GM19043 (cell line): ENCODE data around the gene IL4.

Source experiments
- ATAC-seq: cut with Tn5 transposase; IDR thresholded peaks from one replicate; pipeline ENCODE4 v1.9.1; 2021; ENCODE audit warnings: low read depth; ENCODE audit not compliant: unreplicated experiment

Gene IL4

GRCh38 chr5:132669966-132670882 is 3.6 kb upstream of the IL4 start:
- ATAC-seq: no peak

- ATAC-seq: no peak
These were observed 2.8 kb upstream of the IL4 start for GRCh38 chr5:132671000-132671399.

GRCh38 chr5:132673488-132673887 is 301 bp upstream of the IL4 start:
- no peak for ATAC-seq

- peak; percentile 83 for ATAC-seq
These were observed 1.1 kb downstream of the IL4 start for GRCh38 chr5:132674671-132675506.

GRCh38 chr5:132675936-132676689 is 2.3 kb downstream of the IL4 start:
- ATAC-seq: no peak

- no peak for ATAC-seq
These were observed 3.4 kb downstream of the IL4 start for GRCh38 chr5:132677191-132677590.

GRCh38 chr5:132677682-132678400 is 4.1 kb downstream of the IL4 start:
- no peak for ATAC-seq

GRCh38 chr5:132678735-132679134 is 4.9 kb downstream of the IL4 start:
- no peak for ATAC-seq

- ATAC-seq: no peak
These were observed 5.4 kb downstream of the IL4 start for GRCh38 chr5:132679166-132679565.

- no peak for ATAC-seq
These were observed 6.1 kb downstream of the IL4 start for GRCh38 chr5:132679717-132680380.

- ATAC-seq: no peak
These were observed 7.1 kb downstream of the IL4 start for GRCh38 chr5:132680780-132681475.

GRCh38 chr5:132681476-132681831 is 7.7 kb downstream of the IL4 start:
- ATAC-seq: no peak

- no peak for ATAC-seq
These were observed 8.2 kb downstream of the IL4 start for GRCh38 chr5:132681983-132682382.

- no peak for ATAC-seq
These were observed 10.7 kb downstream of the IL4 start for GRCh38 chr5:132684491-132684890.

GRCh38 chr5:132684922-132685720 is 11.3 kb downstream of the IL4 start:
- no peak for ATAC-seq

- no peak for ATAC-seq
These were observed 12.4 kb downstream of the IL4 start for GRCh38 chr5:132686193-132686592.

- no peak for ATAC-seq
These were observed 14.2 kb downstream of the IL4 start for GRCh38 chr5:132687995-132688394.
